ENCODE measurements around the gene SKIL.

GRCh38 chr3:170346481-170347392 is 10.8 kb upstream of the SKIL start:
- no peak for TF ChIP-seq CTCF (IDR thresholded peaks at IDR 0.05)
- no peak for TF ChIP-seq POLR2A (IDR thresholded peaks at IDR 0.05)

Measured in adrenal gland (tissue), 5 donors.